ENCODE results near the gene KDM3B.

DNA sequence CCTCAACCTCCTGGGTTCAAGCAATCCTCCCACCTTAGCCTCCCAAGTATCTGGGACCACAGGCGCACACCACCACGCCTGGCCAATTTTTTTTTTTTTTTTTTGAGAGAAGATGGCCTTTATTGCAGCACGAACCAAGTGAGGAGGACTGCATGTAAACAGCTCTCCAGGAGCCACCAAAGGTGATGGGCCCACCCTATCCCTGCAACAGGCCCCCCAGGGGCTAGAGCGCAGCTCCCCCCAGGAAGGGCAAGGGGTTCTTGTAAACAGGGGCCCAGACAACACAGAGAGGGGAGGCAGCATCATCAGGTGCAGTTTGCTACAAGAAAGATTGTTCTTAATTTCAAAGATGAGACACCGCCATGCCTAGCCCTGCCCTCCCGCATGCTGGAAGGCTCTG, 100.2 kb downstream of the KDM3B start:
- TF ChIP-seq, protein P1, sequence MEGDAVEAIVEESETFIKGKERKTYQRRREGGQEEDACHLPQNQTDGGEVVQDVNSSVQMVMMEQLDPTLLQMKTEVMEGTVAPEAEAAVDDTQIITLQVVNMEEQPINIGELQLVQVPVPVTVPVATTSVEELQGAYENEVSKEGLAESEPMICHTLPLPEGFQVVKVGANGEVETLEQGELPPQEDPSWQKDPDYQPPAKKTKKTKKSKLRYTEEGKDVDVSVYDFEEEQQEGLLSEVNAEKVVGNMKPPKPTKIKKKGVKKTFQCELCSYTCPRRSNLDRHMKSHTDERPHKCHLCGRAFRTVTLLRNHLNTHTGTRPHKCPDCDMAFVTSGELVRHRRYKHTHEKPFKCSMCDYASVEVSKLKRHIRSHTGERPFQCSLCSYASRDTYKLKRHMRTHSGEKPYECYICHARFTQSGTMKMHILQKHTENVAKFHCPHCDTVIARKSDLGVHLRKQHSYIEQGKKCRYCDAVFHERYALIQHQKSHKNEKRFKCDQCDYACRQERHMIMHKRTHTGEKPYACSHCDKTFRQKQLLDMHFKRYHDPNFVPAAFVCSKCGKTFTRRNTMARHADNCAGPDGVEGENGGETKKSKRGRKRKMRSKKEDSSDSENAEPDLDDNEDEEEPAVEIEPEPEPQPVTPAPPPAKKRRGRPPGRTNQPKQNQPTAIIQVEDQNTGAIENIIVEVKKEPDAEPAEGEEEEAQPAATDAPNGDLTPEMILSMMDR (IDR thresholded peaks at IDR 0.05), result no peak
- TF ChIP-seq POLR2A (IDR thresholded peaks at IDR 0.05) (no peak), POLR2AphosphoS5 (IDR thresholded peaks at IDR 0.05) (no peak)

Data from prostate gland (tissue), 2 donors.